Colonic mucosa (tissue), 4 donors: Measurements from ENCODE around the gene CALML4. TPM values are rescaled to one million over a fixed set of nuclear protein-coding genes. Genes with fewer than 3 reads are reported as not detected.

Experiments
- DNase-seq: peaks from one replicate; pipeline ENCODE4 v3.0.0-alpha.2; 2020
- H3K27ac ChIP-seq: fragments of 200-600 bp; one replicate; pipeline ENCODE4 v1.8.0; 2021
- H3K27me3 ChIP-seq: fragments of 200-600 bp; one replicate; pipeline ENCODE4 v1.8.0; 2021
- H3K36me3 ChIP-seq: fragments of 200-600 bp; one replicate; pipeline ENCODE4 v1.8.0; 2021
- H3K4me1 ChIP-seq: fragments of 200-600 bp; one replicate; pipeline ENCODE4 v1.8.0; 2021; ENCODE audit warnings: mild to moderate bottlenecking
- H3K4me3 ChIP-seq: fragments of 200-600 bp; one replicate; pipeline ENCODE4 v1.8.0; 2021
- H3K9ac ChIP-seq, 2 donors: one replicate each; pipeline ENCODE4 v1.7.0; 2013; ENCODE audit warnings: control low read depth in 2 of 2, low read depth in 2 of 2, low read length in 2 of 2
- H3K9me3 ChIP-seq: fragments of 200-600 bp; one replicate; pipeline ENCODE4 v1.8.0; 2021
- intact Hi-C: fragments of 100-400 bp; cut with DNase I; formaldehyde crosslinking; loops from one replicate; pipeline ENCODE4 v1.14.1; 2022
- total RNA-seq, 2 donors: library from RNA; stranded (reverse); fragmentation: NEBNext Ultra II Directional in 1 of 2; extraction: Animal tissue kit (Norgen Biotek cat#: 25700) in 1 of 2; gene quantifications; one replicate each; pipeline ENCODE4 v1.2.1, GENCODE V29; 2021
- TF ChIP-seq, protein P1 (sequence below): fragments of 200-600 bp; IDR thresholded peaks from one replicate; pipeline ENCODE4 v1.8.0; 2022; ENCODE audit warnings: antibody characterized with exemption, mild to moderate bottlenecking
- donor health status: healthy.
- donor health status: DM: no; HTN: no; CAD: no.
- donor health status: DM: no; HTN: no; CAD: no.

CALML4 gene
- total RNA-seq, 2 donors from 2014 or later: 111 to 126 TPM

DNA sequence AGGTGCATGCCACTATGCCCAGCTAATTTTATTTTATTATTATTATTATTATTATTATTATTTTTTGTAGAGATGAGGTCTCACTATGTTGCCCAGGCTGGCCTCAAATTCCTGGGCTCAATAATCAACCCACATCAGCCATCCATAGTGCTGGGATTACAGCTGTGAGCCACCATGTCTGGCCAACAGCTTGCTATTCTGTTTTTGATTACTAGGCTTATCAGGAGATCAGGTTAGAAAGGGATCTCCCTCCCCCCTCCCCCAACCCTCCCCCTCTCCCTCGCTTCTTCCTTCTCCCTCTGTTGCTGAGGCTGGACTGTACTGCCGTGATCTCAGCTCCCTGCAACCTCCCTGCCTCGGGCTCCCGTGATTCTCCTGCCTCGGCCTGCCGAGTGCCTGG is 15.8 kb upstream of the CALML4 start:
- no peak overlapping the region for H3K27ac ChIP-seq
- TF ChIP-seq, protein P1, sequence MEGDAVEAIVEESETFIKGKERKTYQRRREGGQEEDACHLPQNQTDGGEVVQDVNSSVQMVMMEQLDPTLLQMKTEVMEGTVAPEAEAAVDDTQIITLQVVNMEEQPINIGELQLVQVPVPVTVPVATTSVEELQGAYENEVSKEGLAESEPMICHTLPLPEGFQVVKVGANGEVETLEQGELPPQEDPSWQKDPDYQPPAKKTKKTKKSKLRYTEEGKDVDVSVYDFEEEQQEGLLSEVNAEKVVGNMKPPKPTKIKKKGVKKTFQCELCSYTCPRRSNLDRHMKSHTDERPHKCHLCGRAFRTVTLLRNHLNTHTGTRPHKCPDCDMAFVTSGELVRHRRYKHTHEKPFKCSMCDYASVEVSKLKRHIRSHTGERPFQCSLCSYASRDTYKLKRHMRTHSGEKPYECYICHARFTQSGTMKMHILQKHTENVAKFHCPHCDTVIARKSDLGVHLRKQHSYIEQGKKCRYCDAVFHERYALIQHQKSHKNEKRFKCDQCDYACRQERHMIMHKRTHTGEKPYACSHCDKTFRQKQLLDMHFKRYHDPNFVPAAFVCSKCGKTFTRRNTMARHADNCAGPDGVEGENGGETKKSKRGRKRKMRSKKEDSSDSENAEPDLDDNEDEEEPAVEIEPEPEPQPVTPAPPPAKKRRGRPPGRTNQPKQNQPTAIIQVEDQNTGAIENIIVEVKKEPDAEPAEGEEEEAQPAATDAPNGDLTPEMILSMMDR: no peak
- peak; percentile 3 for DNase-seq
- H3K9me3 ChIP-seq: no peaks in the 10 kb centered on the region
- no peaks in the 10 kb centered on the region for H3K4me1 ChIP-seq
- no peak overlapping the region for H3K4me3 ChIP-seq
- intact Hi-C loops: no loop called here
- H3K27me3 ChIP-seq: no peaks in the 10 kb centered on the region
- H3K36me3 ChIP-seq: no peaks in the 10 kb centered on the region
- no peak overlapping the region for H3K9ac ChIP-seq

DNA sequence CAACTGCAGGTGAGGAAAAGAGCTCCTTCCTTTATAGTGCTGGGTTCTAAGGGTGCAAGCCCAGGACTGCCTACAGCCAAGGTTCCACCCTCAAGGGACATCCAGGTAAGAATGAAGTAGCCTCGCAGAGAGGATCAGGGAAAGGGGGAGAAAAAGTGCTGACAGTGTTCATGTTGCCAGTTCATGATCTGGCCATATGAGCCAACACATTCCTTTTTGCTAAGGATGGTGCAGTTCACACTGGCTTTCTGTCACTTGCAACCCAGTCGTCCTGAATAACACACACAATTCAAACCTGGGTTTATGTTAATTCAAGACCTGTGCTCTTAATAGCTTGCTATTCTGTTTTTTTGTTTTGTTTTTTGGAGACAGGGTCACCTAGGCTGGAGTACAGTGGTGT is 15.4 kb upstream of the CALML4 start:
- Histone ChIP-seq H3K27me3 (no peaks in the 10 kb centered on the region), H3K9ac (no peak overlapping the region), H3K4me3 (no peak overlapping the region), H3K27ac (no peak overlapping the region), H3K36me3 (no peaks in the 10 kb centered on the region), H3K4me1 (no peaks in the 10 kb centered on the region), H3K9me3 (no peaks in the 10 kb centered on the region)
- intact Hi-C loops: no loop called here
- DNase-seq: no peak
- TF ChIP-seq, protein P1: no peak

DNA sequence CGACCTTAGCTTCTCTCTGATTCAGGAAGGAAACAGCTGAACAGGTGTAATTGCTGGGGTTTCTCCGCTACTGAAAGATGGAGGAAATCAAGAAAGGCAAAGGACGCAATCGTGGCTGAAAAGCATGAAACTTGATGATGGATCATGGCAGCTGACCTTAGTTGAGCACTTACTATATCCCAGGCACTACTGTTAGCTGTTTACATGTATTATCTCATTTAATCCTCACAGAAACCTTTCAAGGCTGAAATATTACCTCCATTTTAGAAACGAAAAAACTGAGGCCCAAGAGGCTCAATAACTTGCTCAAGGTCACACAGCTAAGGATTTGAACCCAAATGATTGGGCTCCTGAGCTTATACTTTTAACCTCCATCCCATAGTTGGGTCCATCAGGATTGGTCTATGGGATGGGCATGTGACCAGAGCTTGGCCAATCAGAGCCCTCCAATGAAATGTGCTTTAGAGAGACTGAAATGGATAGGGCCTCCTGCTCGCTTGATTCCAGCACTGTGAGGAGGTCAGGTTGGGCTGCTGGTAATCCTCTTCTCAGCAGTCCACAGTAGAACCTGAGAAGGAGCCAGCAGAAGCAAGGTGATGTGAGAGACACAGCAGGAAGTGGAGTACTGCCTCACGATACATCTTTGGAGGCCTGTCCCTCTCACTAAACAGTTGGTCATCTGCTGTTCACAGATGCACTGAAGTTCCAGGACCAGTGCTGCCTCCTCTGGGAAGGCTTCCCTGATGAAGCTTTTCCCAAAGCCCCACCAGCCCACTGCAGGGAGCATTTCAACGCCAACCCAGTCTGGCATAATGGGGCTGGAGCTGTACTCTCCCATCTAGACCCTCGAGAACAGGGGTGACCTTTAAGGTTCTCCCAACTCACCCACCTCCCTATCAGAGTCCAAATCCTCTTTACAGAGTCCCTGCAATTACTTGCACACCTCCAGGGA is 14.0 kb upstream of the CALML4 start:
- Histone ChIP-seq H3K27ac (no peak overlapping the region), H3K36me3 (no peaks in the 10 kb centered on the region), H3K27me3 (no peaks in the 10 kb centered on the region), H3K9ac (no peak overlapping the region), H3K4me3 (no peak overlapping the region), H3K4me1 (no peaks in the 10 kb centered on the region), H3K9me3 (no peaks in the 10 kb centered on the region)
- peak; percentile 12 for DNase-seq
- intact Hi-C loops: no loop called here
- TF ChIP-seq, protein P1: no peak

DNA sequence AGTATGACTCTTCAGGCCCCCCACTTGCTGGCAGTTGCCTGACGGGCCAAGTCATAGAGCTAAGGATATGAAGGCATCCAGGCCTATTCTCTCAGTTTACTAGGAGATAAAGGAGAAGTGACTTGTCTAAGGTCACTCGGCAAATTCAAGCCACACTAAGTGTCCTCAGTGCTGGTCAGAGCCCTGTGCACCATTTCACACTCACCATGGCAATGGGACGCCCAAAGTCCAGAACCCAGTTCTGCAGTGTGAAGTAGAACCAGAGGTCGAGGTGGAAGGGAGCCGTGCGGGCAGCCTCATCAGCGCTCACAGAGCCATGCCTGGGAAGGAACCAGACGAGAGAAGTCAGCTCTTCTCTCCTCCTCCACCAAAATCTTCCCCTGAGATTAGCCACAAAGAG is 13.2 kb upstream of the CALML4 start:
- Histone ChIP-seq H3K4me1 (no peaks in the 10 kb centered on the region), H3K4me3 (no peak overlapping the region), H3K27ac (no peak overlapping the region), H3K9ac (no peak overlapping the region), H3K27me3 (no peaks in the 10 kb centered on the region), H3K9me3 (no peaks in the 10 kb centered on the region), H3K36me3 (no peaks in the 10 kb centered on the region)
- TF ChIP-seq, protein P1: no peak
- intact Hi-C loops: no loop called here
- peak; percentile 11 for DNase-seq

DNA sequence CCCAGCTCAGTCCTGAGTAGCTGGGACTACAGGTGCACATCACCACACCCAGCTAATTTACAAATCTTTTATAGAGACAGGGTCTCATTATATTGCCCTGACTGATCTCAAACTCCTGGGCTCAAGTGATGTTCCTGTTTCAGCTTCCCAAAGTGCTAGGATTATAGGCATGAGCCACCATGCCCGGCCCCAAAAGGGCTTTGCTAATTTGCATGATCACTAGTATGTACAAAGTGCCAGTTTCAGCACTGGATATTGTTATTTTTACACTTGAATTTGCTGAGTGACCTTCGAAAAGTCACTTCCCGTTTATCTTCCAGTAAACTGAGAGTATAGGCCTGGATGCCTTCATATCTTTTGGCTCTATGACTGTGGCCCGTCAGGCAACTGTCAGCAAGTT is 12.2 kb upstream of the CALML4 start:
- Histone ChIP-seq H3K27me3 (no peaks in the 10 kb centered on the region), H3K4me3 (no peak overlapping the region), H3K36me3 (no peaks in the 10 kb centered on the region), H3K9me3 (no peaks in the 10 kb centered on the region), H3K27ac (no peak overlapping the region), H3K4me1 (no peaks in the 10 kb centered on the region), H3K9ac (no peak overlapping the region)
- no peak for DNase-seq
- intact Hi-C loops: no loop called here
- TF ChIP-seq, protein P1: no peak
